Dedifferentiated amniotic fluid mesenchymal stem cell (primary cell): ENCODE results near the gene NANOG.
"Not testable (repeated sequence)": the region's sequence is repeated elsewhere in the genome, so short reads cannot be mapped to it uniquely, and the experiment has no call there.

Experiments used
- DNase-seq: peaks from one replicate; pipeline ENCODE4 v3.0.0-alpha.2; 2016; ENCODE audit errors: extremely low spot score

NANOG gene

DNA sequence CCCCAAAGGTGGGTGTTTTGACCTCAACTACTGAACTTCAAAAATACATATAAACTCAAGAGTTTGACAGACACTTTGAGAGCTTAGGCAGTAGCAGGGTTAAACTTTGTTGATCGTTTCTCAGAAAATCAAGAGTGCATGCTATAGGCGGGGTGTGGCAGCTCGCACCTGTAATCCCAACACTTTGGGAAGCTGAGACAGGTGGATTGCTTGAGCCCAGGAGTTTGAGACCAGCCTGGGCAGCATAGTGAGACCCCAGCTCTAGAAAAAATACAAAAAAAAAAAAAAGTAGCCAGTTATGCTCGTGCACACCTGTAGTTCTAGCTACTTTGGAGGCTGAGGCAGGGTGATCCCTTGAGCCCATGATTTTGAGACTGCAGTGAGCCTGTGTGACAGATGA lies 12.3 kb downstream of the NANOG start:
- no peak for DNase-seq

DNA sequence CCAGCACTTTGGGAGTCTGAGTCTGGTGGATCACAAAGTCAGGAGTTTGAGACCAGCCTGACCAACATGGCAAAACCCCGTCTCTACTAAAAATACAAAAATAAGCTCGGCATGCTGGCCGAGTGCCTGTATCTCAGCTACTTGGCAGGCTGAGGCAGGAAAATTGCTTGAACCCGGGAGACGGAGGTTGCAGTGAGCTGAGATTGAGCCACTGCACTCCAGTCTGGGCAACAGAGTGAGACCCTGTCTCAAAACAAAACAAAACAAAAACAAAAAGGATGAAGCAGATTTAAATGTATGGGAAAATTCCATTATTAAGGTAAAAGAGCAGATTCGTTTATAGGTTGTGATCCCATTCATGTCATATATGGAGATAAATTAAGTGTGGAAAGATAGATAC lies 17.1 kb downstream of the NANOG start:
- DNase-seq, result not testable (repeated sequence)

- DNase-seq, result peak; percentile 70
These were observed 17.8 kb downstream of the NANOG start for GRCh38 chr12:7806863-7807487.

GRCh38 chr12:7825754-7826153 lies 36.6 kb downstream of the NANOG start:
- DNase-seq, result not testable (repeated sequence)

GRCh38 chr12:7829737-7830136 lies 40.5 kb downstream of the NANOG start:
- DNase-seq, result not testable (repeated sequence)

GRCh38 chr12:7832059-7832696 lies 43.0 kb downstream of the NANOG start:
- peak; percentile 30 for DNase-seq

- DNase-seq, result not testable (repeated sequence)
These were observed 44.0 kb downstream of the NANOG start for GRCh38 chr12:7833201-7833600.

- no peak for DNase-seq
These were observed 44.6 kb downstream of the NANOG start for GRCh38 chr12:7833831-7834230.

GRCh38 chr12:7834701-7835100 lies 45.5 kb downstream of the NANOG start:
- no peak for DNase-seq

DNA sequence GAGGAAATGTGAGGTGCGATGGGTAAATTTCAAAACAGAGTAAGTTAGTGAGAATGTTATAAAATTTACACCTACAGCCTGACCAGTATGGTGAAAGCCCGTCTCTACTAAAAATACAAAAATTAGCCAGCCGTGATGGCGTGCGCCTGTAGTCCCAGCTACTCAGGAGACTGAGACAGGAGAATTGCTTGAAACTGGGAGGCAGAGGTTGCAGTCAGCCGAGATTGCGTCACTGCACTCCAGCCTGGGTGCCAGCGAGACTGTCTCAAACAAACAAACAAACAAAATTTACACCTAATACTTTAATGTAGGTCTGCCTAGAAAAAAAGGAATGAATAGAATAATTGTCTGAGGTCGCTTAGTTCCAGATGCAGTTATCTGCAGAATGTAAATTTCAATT lies 45.9 kb downstream of the NANOG start:
- DNase-seq, result no peak

GRCh38 chr12:7835766-7836165 lies 46.6 kb downstream of the NANOG start:
- DNase-seq, result no peak

DNA sequence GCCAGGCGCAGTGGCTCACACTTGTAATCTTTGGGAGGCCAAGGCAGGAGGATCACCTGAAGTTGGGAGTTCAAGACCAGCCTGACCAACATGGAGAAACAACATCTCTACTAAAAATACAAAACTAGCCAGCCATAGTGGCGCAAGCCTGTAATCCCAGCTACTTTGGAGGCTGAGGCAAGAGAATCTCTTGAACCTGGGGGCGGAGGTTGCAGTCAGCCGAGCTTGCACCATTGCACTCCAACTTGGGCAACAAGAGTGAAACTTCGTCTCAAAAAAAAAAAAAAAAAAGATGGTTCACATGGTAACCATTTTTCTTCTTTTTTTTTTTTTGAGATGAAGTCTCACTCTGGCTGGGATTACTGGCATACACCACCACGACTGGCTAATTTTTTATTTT lies 48.2 kb downstream of the NANOG start:
- DNase-seq, result no peak

DNA sequence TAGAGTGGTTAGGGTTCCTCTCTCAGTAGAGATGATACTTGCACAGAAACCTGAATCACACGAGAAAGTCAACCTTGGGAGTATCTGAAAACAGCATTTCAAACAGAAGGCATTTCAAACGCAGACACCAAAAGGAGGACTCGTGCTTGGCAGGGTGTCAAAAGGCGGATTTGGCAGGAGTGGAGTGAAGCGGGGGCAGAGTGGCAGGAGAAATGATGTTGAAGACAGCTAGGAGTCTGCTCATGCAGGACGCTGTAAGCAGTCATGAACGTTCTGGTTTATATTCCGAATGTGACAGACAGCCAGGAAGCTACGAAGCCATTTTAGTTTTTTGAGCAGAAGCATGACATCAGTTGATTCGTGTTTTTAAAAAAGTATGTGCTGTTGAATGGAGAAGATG lies 50.0 kb downstream of the NANOG start:
- DNase-seq, result not testable (repeated sequence)

GRCh38 chr12:7839848-7840247 lies 50.6 kb downstream of the NANOG start:
- DNase-seq, result not testable (repeated sequence)

DNA sequence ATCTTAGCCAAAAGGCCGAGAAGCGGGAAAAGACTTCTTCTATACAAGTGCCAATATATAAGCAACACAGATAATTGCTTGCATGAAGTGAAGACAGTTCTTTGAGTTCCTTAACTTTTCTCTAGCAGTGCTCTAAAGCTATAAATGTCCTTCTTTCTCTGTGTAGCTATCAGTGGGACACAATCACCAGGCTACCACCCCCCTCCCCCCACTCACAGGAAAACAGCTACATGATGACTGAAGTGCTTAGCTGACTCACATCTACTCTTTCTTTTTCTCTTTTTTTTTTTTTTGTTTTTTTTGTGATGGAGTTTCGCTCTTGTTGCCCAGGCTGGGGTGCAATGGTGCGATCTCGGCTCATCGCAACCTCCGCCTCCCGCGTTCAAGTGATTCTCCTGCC lies 53.2 kb downstream of the NANOG start:
- DNase-seq, result not testable (repeated sequence)

- not testable (repeated sequence) for DNase-seq
These were observed 53.9 kb downstream of the NANOG start for GRCh38 chr12:7843149-7843548.

- DNase-seq, result not testable (repeated sequence)
These were observed 54.4 kb downstream of the NANOG start for GRCh38 chr12:7843583-7843982.

DNA sequence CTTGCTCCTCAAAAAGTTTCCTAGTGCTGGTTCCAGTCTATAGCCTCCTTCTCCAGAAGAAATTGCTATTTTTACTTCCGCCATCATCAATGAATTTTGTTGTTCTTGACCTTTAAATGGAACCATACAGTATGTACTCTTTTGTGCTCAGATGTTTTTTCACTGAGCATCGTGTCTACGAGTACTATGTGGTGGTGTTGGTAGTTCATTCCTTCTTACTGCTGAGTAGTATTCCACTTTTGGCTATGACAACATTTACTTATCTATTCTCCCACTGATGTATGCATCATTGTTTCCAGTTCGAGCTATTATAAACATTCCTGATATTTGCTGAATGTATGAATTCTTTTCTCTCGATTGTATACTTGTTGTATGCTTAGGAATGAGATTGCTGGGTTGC lies 54.9 kb downstream of the NANOG start:
- DNase-seq, result no peak

DNA sequence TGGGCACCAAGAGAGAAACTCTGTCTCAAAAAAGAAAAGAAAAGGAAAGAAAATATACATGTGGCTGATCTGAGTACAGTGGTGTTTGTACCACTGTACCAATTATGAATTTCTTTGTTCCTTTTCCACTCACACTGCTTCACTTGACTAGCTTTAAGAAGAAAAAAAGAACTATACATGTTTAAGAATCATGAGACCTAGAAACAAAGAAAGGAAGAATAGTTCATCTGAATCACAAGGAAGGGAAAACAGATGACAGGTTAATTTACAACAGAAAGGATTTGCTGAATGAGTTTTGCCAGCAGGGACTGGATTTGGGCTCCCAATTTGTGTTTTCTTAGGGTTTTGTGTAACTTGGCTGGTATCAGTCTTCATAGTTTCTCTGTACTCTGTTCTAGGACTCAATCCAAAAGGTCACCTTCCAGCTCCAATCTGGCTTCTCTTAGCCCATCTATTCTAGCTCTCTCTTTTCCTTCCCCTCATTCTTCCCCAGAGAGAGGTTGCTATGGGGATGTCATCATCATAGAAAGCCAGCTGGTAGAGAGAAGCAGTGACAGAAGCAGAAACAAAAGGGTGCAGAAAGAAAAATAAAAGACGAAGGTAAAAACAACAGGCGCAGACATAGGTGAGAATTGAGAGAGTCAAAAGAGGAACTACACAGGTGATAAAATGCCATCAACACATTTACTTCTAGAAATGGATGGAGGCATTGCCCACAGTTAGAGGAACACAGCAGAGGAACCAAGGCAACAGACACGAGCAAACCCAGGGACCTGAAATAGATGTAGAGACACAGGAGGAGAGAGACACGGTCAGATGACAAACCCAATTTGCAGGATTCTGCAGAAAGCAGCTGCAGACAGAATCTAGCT lies 58.3 kb downstream of the NANOG start:
- not testable (repeated sequence) for DNase-seq

GRCh38 chr12:7848098-7848422 lies 58.9 kb downstream of the NANOG start:
- not testable (repeated sequence) for DNase-seq
